Measurements from ENCODE around the gene BTBD6.

GRCh38 chr14:105275267-105275946 lies 27.1 kb downstream of the BTBD6 start:
- no peak for TF ChIP-seq CTCF (IDR thresholded peaks at IDR 0.05; ENCODE audit: poor library complexity)
- TF ChIP-seq EZH2phosphoT487 (IDR thresholded peaks at IDR 0.05; ENCODE audit: low read depth, severe bottlenecking, unreplicated experiment): no peak
